Osteocyte (in vitro differentiated cells): ENCODE measurements around the gene KRTAP21-3. TPM values are rescaled to one million over a fixed set of nuclear protein-coding genes. Genes with fewer than 3 reads are reported as not detected.

Source experiments
- DNase-seq: peaks from one replicate; pipeline ENCODE4 v3.0.0; 2021; ENCODE audit warnings: mixed read lengths; ENCODE audit not compliant: unreplicated experiment; ENCODE audit errors: extremely low spot score
- H3K27ac Mint-ChIP-seq: one replicate; pipeline ENCODE4 v1.8.0; 2021; ENCODE audit warnings: mild to moderate bottlenecking, mixed read lengths; ENCODE audit not compliant: unreplicated experiment
- H3K27me3 Mint-ChIP-seq: one replicate; pipeline ENCODE4 v1.8.0; 2021; ENCODE audit warnings: mixed read lengths; ENCODE audit not compliant: unreplicated experiment
- H3K36me3 Mint-ChIP-seq: one replicate; pipeline ENCODE4 v1.8.0; 2021; ENCODE audit warnings: mixed read lengths; ENCODE audit not compliant: unreplicated experiment
- H3K4me1 Mint-ChIP-seq: one replicate; pipeline ENCODE4 v1.8.0; 2021; ENCODE audit warnings: mixed read lengths; ENCODE audit not compliant: unreplicated experiment
- H3K4me3 Mint-ChIP-seq: one replicate; pipeline ENCODE4 v1.8.0; 2021; ENCODE audit warnings: mild to moderate bottlenecking, moderate library complexity, mixed read lengths; ENCODE audit not compliant: unreplicated experiment
- H3K9me3 Mint-ChIP-seq: one replicate; pipeline ENCODE4 v1.8.0; 2021; ENCODE audit warnings: mixed read lengths; ENCODE audit not compliant: unreplicated experiment
- CTCF ChIP-seq: fragments of 200-600 bp; sonication (generic); IDR thresholded peaks from 2 replicates; pipeline ENCODE4 v1.5.0; 2021; ENCODE audit warnings: antibody characterized with exemption, mild to moderate bottlenecking, moderate library complexity
- total RNA-seq: library from RNA; stranded (reverse); gene quantifications from 2 replicates; pipeline ENCODE4 v1.2.1, GENCODE V29; 2021

The KRTAP21-3 gene
- total RNA-seq, 1 donor from 2014 or later, result not detected

GRCh38 chr21:30695956-30696355 is 22.6 kb downstream of the KRTAP21-3 start:
- Mint-ChIP-seq H3K27me3 (no peaks in the 10 kb centered on the region), H3K27ac (no peak overlapping the region), H3K4me1 (no peaks in the 10 kb centered on the region), H3K4me3 (no peak overlapping the region), H3K36me3 (no peaks in the 10 kb centered on the region), H3K9me3 (peaks cover 15% of the 10 kb centered on the region)
- no peak for TF ChIP-seq CTCF
- DNase-seq, result no peak

GRCh38 chr21:30689822-30690221 is 28.8 kb downstream of the KRTAP21-3 start:
- TF ChIP-seq CTCF, result no peak
- Mint-ChIP-seq H3K9me3 (no peaks in the 10 kb centered on the region), H3K4me3 (no peak overlapping the region), H3K27ac (no peak overlapping the region), H3K4me1 (no peaks in the 10 kb centered on the region), H3K27me3 (no peaks in the 10 kb centered on the region), H3K36me3 (no peaks in the 10 kb centered on the region)
- no peak for DNase-seq

- Mint-ChIP-seq H3K9me3 (peaks cover 6% of the 10 kb centered on the region), H3K27ac (no peak overlapping the region), H3K27me3 (no peaks in the 10 kb centered on the region), H3K4me1 (no peaks in the 10 kb centered on the region), H3K36me3 (no peaks in the 10 kb centered on the region), H3K4me3 (no peak overlapping the region)
- no peak for TF ChIP-seq CTCF
- no peak for DNase-seq
Measured at GRCh38 chr21:30684506-30684905, 34.1 kb downstream of the KRTAP21-3 start.

- TF ChIP-seq CTCF, result no peak
- H3K27ac Mint-ChIP-seq, result no peak overlapping the region
- DNase-seq, result no peak
- H3K4me1 Mint-ChIP-seq, result no peaks in the 10 kb centered on the region
- H3K4me3 Mint-ChIP-seq, result no peak overlapping the region
- peaks cover 18% of the 10 kb centered on the region for H3K9me3 Mint-ChIP-seq
- H3K27me3 Mint-ChIP-seq, result no peaks in the 10 kb centered on the region
- no peaks in the 10 kb centered on the region for H3K36me3 Mint-ChIP-seq
Measured at GRCh38 chr21:30680586-30680985, 38.0 kb downstream of the KRTAP21-3 start.

- H3K36me3 Mint-ChIP-seq, result no peaks in the 10 kb centered on the region
- no peaks in the 10 kb centered on the region for H3K4me1 Mint-ChIP-seq
- DNase-seq, result no peak
- no peak overlapping the region for H3K4me3 Mint-ChIP-seq
- H3K27me3 Mint-ChIP-seq, result no peaks in the 10 kb centered on the region
- no peak overlapping the region for H3K27ac Mint-ChIP-seq
- TF ChIP-seq CTCF, result no peak
- peaks cover 24% of the 10 kb centered on the region for H3K9me3 Mint-ChIP-seq
Measured at GRCh38 chr21:30676737-30677136, 41.8 kb downstream of the KRTAP21-3 start.
